ENCODE data around the gene YEATS2.
"Not testable (repeated sequence)": the region's sequence is repeated elsewhere in the genome, so short reads cannot be mapped to it uniquely, and the experiment has no call there.

YEATS2 gene

DNA sequence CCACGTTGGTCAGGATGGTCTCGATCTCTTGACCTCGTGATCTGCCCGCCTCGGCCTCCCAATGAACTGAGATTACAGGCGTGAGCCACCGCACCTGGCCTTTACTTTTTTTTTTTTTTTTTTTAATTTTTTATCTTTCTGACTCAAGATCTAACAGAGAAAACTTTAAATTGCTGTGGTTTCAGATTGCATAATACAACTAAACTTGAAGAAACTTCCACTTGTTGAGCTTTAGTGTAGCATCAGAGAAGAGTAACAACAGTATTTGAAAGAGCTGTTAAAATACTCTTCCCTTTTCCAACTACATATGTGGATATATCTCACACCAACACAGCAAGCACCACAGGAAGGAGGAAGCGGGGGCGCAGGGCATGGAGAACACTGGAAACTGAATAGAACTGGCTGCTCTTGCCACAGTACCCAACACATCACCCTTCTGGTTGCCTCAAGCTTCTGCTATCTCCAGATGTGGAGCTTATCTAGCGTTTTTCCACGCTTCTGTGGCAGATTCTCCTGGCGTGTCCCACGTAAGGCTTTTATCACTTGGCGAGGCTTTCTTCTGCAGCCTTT, 82.4 kb downstream of the YEATS2 start:
- DNase-seq = no peak

DNA sequence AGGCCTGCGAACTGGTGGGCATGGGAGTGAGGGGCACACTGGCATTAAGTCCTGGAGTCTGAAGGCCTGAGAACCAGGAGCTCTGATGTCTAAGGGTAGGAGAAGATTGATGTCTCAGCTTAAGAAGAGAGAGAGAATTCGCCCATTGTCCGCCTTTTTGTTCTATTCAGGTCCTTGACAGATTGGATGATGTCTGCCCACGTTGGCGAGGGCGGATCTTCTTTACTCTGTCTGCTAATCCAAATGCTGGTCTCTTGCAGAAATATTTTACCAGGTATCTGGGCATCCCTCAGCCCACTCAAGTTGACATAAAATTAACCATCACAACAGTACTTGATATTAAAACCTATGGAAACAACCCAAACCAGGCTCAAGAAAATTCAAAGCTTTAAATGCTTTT, 83.6 kb downstream of the YEATS2 start:
- DNase-seq = no peak

DNA sequence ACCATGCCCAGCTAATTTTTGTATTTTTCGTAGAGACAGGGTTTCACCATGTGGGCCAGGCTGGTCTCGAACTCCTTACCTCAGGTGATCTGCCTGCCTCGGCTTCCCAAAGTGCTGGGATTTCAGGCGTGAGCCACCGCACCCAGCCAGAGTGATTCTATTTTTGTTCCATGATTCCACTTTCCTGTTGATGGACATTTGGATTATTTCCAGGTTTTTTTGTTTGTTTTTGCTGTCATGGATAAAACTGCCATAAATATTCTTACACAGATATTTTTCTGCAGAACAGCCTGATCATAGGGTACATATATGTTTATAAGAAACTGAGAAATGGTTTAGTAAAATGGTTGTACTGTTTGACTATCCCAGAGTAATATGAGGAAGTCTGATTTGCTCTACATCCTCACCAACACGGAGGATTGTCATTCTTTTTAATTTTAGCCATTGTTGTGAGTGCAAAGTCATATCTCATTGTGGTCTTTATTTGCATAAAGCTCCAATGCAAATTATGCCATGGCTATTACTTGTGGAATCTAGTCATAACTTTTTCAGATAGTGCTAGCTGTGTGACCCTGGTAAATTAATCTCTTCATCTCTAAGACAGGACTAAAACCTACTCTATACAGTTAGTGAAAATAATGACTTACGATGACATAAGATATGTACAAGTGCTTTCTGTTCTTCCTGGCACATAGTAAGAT, 85.1 kb downstream of the YEATS2 start:
- DNase-seq = no peak

DNA sequence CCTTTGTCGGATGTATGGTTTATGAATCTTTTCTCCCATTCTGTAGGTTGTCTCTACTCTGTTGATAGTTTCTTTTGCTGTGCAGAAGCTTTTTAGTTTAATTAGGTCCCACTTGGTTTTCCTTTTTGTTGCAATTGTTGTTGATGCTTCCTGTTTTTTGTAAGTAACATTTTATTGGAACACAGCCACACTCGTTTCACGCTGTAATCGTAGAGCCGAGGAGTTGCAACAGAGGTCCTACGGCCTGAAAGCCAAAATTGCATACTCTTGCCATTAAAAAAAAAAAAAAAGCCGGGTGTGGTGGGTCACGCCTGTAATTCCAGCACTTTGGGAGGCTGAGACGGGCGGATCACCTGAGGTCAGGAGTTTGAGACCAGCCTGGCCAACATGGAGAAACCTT, 86.9 kb downstream of the YEATS2 start:
- DNase-seq = not testable (repeated sequence)

GRCh38 chr3:183789826-183790225, 92.2 kb downstream of the YEATS2 start:
- no peak for DNase-seq

- DNase-seq = no peak
These were observed 93.1 kb downstream of the YEATS2 start for GRCh38 chr3:183790700-183791099.

- DNase-seq = no peak
These were observed 95.4 kb downstream of the YEATS2 start for GRCh38 chr3:183792976-183793375.

DNA sequence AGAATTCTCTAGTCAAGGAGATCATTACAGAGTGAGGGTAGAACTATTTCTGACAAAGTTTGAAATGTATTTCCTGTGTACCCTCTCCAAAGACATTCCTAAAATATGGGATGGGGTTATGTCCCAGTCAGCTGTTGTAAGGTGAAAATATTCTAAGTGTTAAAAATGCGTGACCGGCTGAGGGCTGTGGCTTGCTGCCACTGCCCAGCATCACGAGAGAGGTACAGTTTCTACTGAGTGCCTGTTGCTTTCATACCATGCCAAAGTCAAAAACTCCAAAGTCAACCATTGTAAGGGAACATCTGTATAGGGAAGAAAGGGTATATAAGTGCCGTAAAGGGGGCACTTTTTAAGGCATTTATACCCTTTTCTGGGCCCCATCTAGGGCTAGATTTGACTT, 96.9 kb downstream of the YEATS2 start:
- no peak for DNase-seq

- DNase-seq = no peak
These were observed 98.8 kb downstream of the YEATS2 start for GRCh38 chr3:183796372-183796771.

GRCh38 chr3:183797996-183798395, 100.4 kb downstream of the YEATS2 start:
- DNase-seq = no peak

- no peak for DNase-seq
These were observed 101.9 kb downstream of the YEATS2 start for GRCh38 chr3:183799461-183799860.

DNA sequence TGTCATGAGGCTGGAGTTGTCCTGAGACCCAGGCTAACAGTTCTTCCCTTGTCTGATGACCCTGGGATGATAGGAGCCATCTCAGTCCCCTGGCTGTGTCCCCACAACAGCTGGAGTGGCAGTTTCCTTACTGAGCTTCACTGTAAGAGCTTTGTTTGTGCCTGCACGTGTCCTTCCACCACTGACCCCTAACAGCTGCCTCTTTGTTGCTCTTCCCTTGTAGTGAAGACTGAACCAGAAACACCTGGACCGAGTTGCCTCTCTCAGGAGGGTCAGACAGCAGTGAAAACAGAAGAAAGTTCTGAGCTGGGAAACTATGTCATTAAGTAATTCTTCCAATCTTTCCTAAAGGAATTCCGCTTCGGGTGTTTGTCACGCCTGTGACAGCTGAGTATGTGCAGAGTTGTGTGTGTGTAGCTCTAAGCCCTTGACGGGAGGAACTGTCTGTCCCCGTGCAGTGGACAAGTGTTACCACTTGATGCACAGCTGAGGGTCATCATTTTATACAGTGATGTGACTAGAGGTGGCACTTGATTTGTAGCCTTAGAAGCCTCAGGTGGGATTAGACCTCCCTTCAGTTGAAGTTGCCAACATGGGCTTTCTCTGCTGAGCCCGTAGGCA, 102.8 kb downstream of the YEATS2 start:
- no peak for DNase-seq

- no peak for DNase-seq
These were observed 104.0 kb downstream of the YEATS2 start for GRCh38 chr3:183801601-183802000.

DNA sequence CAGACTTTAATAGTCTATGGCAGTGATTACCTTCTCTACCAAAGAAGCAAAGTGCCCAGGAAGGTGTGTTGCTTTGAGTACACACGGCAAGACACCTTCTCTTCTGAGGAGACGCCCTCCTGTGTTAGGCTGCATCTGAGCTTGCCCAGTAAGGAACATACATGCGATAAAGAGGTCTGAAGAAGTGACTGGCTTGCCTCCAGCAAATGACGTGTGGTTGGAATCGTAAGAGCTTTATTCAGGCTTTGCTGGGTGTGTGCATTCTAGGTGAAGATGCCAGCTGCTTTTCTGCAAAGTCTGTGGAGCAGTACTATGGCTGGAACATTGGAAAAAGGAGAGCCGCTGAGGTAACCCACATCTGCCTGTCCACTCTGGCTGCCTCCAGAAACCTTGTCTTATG, 105.4 kb downstream of the YEATS2 start:
- DNase-seq = no peak

- peak; percentile 90 to 97 for DNase-seq
These were observed 109.7 kb downstream of the YEATS2 start for GRCh38 chr3:183807209-183807728.

DNA sequence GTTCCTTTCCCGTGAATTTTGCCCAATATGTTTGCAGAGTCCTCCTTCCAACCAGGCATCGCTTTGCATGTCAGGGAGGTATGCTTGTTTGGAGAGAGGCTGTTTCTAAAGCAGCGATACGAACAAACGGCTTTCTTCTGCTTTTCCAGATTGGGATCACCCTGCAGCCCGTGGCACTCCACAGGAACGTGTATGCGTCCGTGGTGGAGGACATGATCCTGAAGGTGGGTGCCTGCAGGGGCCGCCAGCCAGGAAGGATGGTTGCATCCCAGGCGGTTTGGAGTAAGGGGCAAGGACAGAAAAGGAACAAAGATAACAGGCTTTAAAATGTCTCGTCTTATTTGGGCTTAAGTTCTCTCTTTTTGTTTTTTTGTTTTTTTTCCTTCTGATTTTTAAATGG, 110.3 kb downstream of the YEATS2 start:
- DNase-seq = peak in 1 of 2 experiments; percentile 53

DNA sequence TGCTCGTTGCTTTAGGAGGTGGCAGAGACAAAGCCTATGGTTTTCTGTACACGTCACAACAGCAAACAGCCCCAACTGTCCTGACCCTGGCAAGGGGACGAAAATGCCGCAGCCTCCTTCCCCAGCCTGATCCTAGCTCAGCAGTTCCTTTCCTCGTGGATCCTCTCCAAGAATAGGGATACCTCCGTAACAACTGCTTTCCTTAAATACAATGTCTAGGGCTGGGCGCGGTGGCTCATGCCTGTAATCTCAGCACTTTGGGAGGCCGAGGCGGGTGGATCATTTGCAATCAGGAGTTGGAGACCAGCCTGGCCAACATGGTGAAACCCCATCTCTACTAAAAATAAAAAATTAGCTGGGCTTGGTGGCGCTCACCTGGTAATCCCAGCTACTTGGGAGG, 110.8 kb downstream of the YEATS2 start:
- DNase-seq = no peak

- DNase-seq = no peak
These were observed 111.7 kb downstream of the YEATS2 start for GRCh38 chr3:183809270-183809669.

DNA sequence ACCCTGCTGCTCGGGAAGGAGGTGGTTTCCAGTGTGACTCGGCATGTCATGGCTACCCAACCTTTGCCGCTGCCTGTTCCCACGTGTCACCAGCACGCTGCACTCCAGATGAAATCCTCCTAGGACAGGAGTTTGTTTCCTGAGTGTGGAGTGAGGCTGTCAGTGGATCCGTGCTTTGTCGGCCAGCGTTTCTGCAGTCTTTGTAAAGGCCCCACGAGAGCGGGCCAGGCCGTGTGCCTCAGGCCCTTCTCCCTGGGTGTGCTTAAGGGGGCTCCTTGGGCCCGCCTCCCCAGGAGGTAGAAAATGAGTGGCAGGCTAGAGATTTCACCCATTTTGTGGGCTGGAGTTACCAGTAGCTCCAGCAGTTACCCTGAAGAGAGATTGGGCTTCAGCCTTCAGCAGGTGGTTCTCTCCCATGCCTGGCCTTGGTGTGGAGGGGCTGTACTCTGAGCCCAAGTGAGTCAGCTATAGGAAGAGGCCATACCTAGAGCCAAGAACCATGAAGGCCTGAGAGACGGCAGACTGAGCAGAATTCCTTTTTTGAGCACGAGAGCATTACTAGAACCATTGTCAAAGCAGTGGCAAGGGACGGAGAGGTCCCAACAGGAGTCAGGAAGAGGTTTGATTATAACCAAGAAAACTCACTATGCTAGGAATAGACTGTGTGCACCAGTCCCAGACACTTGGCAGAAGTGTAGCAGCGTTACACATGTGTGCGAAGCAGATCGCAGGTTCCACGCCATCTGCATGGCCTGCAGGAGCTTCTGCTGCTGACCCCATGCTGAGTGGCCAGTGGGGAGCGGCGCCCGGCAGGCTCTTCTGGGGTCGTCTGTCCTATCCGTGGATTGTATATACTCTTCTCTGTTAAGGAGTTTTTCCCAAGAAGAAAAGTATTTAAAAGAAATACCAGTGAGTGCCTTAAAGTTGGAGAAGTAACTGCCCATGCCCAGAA, 113.3 kb downstream of the YEATS2 start:
- DNase-seq = no peak

GRCh38 chr3:183811638-183812037, 114.0 kb downstream of the YEATS2 start:
- no peak for DNase-seq

DNA sequence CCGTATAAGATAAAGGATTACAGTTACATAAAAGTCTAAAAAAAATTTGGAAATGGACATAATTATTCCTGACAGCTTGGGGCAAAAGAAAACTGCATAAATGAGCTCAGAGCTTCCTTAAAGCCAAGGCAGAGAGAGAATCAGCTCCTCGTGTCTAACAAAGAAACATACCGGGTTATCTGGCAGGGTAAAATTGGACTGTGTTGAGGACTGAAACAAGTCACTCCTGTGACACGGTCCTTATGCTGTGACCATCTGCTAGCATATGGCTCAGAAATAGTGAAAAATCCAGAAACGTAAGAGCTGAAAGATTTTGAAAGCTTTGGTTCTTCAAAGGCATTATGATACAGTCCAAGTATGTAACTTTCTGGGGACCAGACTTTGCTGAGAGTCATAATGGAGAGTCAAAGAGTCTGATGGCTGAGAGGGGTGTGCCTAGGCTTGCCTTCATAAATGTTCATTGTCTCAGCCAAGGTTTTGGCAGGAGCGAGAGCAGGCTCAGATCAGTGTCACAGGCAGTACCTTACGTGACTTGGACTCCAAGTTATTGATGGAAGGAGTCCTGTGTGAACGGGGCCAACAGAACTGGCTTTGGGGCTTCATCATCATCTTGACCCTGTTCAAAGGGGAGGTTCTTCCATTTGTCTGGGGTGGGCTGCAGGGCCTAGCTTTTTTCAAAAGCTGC, 115.3 kb downstream of the YEATS2 start:
- peak; percentile 80 to 93 for DNase-seq

DNA sequence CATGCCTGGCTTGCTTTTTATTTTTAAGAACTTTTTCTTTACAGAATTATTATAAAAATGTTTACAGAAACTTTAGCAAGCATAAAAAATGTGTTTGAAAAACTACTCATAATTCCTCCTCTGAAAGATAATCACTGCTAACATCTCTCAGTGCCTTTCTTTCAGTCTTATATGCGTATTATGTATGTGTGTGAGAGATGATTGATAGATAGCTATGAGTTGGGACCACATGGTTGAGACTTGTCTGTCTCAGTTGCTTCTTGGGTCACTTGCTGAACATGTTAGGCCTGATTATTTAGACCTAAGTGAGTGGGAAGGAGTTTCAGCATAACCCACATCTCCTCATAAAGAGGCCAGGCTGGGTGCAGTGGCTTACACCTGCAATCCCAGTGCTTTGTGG, 116.6 kb downstream of the YEATS2 start:
- DNase-seq = no peak

- DNase-seq = no peak
These were observed 118.0 kb downstream of the YEATS2 start for GRCh38 chr3:183815563-183815940.
